NCI-H2171 treated with DMSO at 0.1 percent for 48 hours (cell line): ENCODE data around the gene PHACTR2.
"Not testable (repeated sequence)": the region's sequence is repeated elsewhere in the genome, so short reads cannot be mapped to it uniquely, and the experiment has no call there.

Experiments
- DNase-seq: peaks from one replicate; lab custom pipeline; 2025; lab: John Stamatoyannopoulos, UW

PHACTR2 gene

DNA sequence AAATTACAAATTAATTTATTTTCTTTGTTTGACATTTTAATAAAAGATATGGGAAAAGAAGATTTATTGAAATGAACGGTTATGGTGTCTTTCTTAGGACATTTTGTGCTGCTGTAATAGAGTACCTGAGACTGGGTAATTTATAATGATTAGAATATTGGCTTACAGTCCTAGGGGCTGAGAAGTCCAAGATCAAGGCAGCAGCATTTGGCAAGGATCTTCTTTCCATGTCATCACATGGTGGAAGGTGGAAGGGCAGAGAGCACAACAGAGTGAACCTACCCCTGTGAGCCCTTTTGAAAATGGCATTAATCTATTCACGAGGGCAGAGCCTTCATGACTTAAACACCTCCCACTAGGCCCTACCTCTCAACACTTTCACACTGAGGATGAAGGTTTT lies 89.7 kb downstream of the PHACTR2 start:
- DNase-seq: no peak

DNA sequence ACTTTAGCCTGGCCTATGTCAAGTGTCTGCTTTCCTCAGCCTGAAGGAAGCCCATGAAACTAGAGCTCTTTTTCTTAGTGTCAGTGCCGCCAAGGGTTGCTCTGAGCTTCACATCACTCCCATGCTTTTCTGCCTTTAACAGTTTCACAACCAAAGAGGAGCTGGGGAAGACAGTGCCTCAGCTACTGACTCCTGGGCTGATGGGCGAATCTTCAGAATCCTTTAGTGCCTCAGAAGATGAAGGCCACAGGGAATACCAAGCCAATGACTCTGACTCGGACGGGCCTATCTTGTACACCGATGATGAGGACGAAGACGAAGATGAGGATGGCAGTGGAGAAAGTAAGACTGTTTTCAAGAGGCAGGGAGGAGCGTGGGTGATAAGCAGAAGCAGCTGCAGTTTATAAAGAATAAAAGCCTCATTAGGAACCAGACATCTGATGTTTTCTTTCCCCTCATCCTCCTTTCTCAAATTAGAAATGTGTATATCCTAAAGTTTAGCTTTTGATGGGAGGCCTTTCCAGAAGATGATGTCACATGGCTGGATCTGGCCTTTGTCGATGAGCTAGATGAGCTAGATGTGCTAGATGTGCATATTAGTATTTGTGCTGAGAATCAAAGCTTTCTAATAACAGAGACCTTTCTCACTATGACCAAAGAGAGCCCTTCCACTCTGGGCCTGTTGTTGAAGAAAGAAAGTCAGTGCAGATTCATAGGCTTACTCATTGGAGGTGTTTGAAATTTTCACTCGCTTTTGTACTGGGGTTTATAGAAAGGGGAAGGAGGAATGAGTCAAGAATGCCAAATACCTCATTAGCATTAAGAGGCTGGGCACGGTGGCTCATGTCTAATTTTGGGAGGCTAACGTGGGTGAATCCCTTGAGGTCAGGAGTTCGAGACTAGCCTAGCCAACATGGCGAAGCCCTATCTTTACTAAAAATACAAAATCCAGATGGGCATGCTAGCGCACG lies 94.6 kb downstream of the PHACTR2 start:
- DNase-seq: no peak

DNA sequence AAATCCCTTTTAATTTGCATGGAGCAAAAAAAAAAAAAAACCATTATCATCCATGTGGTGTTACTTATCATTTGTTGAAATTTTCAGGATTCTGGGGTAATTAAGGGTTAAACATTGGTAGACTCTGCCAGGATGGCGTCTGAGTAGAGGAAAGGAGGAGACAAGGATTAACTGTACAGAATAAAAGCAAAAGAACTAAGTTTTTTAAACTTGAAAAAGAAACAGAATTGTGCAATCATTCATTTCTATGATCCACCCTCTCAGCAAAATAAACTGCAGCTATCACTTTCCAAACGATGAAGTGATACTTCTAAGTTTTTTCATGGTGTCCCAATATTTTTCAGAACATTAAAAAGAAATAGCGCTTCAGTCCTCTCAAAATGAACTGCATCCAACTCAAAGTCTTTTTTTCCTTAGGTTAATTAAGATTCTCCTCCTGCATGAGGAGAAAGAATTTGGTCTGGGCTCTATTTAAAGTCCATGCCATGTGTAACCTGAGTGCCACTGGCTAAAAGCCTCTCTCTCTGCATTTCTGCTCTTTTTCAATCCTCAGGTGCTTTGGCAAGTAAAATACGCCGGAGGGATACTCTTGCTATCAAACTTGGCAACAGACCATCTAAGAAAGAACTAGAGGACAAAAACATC lies 95.9 kb downstream of the PHACTR2 start:
- no peak for DNase-seq

DNA sequence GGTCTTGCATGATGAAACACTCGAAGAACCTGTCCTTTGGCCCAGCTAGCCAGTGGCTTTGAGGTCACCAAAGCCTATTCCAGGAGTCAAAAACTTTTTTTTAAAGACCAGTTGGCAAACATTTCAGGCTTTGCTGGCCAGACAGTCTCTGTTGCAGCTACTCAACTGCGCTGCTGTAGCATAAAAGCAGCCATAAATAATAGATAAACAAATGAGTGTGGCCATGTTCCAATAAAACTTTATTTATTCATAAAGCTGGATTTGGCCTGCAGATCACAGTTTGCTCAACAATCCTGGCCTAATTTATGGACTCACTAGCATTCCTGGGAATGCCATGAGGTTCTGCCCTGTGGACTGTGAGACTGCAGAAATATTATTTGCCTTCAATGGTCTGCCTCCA lies 96.6 kb downstream of the PHACTR2 start:
- DNase-seq: no peak

DNA sequence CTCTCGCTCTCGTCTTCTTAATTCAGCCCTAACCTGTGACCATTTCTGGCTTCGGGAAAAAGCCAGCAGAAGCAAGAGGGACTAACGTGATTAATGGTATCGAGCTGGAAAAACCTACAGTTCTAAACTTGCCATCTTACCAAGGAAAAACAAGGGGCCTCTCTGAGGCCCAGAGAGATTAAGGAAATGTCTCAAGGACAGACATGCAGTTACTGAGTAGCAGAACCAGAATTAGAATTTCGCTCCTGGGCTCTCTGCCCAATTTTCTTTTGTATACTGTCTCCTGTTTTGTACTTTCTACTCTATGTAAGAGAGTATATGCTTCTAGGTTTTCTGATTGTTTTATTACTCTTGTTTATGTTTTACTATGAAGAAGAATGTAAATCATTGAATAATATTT lies 97.6 kb downstream of the PHACTR2 start:
- DNase-seq: no peak

DNA sequence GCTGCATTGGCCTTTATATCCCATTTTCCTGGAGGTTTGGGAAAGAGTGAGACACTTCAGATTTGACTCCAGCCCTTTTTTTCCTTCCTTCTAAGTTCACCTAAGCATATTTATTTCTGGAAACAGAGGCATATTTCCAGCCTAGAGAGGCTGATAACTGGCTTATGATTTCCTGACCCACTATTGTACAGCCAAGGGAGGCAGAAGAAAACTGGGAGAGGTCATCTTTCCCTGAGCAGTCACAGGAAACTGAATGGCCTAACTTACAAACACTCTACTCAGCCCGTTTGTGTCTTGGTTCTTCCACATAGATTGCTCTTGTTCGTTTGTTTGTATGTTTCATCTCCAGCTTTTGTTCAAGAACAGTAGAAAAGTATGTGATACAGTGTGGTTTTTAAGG lies 101.2 kb downstream of the PHACTR2 start:
- DNase-seq: no peak

DNA sequence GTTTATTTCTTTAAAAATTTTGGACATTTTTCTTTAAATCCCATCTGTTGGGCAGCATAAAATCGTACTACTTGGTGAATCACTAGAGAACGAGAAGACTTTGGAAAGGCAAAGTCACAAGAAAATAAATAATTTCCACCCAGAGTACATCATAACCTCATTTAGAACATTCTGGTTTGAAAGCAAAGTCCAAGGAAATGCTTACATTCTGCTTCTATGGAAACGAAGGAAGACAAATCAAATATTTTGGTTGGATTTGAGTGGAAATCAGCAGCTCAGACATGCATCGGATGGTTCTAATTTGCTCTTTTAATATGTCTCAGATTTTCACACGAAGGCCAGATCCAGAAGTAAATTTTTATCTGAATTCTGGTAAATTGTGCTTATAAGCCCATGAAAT lies 104.7 kb downstream of the PHACTR2 start:
- no peak for DNase-seq

DNA sequence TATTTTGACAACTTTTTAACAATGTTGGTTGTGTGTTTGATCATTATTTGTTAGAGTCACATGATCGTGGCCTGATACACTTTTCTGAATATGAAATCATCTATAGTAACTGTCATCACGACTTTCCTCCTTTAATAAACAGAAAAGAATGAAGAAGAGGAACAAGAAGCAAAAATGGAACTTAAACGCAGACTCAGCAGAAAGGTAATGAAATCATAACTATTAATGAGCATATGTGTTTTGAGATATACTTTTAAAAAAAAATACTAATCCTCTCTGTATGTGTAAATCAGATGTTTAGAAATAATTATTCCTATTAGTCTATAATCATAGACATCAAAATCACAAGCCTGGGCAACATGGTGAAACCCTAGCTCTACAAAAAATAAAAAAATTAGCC lies 105.3 kb downstream of the PHACTR2 start:
- DNase-seq: no peak

DNA sequence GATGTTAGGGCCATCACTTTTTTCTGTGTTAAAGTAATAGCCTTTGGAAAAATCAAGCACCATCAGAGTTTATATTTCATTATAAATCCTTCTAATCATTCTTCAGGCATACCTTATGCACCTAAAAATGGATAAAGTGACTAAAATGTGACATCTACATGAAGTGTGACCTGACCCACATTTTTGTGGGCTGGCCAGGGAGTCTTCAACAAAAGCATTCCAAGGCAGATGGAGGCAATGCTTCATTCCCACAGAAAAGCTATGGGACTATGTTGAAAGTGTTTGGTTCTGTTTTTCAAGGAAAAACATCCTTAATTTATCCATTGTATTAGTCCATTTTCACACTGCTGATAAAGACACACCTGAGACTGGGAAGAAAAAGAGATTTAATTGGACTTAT lies 106.6 kb downstream of the PHACTR2 start:
- no peak for DNase-seq

DNA sequence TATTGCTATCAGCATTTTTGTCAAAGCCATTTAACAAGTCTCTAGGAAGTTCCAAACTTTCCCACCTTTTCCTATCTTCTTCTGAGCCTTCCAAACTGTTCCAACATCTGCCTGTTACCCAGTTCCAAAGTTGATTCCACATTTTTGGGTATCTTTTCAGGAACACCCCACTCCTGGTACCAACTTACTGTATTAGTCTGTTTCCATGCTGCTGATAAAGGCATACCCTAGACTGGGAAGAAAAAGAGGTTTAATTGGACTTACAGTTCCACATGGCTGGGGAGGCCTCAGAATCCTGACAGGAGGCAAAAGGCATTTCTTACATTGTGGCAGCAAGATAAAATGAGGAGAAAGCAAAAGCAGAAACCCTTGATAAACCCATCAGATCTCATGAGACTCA lies 108.6 kb downstream of the PHACTR2 start:
- DNase-seq: not testable (repeated sequence)

DNA sequence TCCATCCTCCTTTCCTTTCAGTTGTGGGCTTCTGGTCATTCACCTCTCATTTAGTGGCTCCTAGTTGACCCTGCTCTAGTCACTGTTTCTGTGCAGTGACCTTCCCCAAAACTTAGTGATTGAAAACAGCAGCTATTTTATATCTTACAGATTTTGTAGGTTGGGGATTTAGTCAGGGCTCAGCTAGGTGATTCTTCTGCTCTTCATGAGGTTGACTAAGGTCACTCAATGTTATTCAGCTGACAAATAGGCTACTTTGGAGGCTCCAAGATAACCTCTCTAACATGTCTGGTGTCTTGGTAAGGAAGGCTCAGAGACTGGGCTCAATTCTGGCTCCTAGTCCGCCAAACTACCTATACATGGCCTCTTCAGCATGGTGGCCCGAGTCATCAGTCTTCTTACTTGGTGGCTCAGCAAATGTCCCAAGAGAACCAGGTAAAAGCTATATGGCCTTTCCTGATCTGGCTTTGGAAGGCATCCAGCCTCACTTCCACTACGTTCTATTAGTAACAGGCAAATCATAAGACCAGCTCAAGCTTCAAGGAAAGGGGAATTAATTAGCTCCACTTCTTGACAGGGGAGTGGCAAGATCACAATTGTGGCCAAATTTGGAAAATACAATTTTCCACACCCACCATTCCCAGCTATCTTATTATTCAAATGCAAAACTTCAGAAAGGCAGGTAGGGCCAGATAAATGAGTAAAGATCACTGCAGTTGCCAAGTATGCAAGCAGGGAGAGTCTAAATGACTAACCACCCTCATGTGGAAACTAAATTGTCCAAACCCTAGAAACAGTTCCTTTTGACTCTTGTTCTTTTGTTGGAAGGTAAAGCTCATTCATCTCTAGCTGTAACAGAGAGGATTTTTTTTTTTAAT lies 114.9 kb downstream of the PHACTR2 start:
- DNase-seq: no peak

DNA sequence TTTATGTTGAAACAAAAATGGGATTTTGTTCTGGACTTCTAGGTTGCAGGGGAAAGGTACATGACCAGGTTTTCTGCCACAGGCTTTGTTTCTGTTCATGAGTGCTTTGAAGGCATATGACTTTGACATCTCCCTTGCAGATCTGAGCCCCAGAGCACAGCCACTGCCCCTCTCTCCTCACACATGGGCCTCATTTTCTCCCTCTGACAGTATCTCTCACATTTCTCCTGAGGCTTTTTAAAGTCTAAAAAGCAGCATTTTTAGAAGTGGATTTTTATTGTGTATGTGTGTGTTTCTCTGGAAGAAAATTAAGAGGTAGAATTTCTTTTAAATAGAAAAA lies 115.5 kb downstream of the PHACTR2 start:
- DNase-seq: no peak

DNA sequence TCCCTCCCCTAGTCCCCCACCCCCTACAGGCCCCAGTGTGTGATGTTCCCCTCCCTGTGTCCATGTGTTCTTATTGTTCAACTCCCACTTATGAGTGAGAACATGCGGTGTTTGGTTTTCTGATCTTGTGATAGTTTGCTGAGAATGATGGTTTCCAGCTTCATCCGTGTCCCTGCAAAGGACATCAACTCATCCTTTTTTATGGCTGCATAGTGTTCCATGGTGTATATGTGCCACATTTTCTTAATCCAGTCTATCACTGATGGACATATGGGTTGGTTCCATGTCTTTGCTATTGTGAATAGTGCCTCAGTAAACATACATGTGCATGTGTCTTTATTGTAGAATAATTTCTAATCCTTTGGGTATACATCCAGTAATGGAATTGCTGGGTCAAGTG lies 118.8 kb downstream of the PHACTR2 start:
- not testable (repeated sequence) for DNase-seq

DNA sequence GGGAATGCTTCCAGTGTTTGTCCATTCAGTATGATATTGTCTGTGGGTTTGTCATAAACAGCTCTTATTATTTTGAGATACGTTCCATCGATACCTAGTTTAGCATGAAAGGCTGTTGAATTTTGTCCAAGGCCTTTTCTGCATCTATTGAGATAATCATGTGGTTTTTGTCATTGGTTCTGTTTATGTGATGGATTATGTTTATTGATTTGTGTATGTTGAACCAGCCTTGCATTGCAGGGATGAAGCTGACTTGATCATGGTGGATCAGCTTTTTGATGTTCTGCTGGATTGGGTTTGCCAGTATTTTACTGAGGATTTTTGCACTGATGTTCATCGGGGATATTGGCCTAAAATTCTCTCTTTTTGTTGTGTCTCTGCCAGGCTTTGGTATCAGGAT lies 120.7 kb downstream of the PHACTR2 start:
- not testable (repeated sequence) for DNase-seq

DNA sequence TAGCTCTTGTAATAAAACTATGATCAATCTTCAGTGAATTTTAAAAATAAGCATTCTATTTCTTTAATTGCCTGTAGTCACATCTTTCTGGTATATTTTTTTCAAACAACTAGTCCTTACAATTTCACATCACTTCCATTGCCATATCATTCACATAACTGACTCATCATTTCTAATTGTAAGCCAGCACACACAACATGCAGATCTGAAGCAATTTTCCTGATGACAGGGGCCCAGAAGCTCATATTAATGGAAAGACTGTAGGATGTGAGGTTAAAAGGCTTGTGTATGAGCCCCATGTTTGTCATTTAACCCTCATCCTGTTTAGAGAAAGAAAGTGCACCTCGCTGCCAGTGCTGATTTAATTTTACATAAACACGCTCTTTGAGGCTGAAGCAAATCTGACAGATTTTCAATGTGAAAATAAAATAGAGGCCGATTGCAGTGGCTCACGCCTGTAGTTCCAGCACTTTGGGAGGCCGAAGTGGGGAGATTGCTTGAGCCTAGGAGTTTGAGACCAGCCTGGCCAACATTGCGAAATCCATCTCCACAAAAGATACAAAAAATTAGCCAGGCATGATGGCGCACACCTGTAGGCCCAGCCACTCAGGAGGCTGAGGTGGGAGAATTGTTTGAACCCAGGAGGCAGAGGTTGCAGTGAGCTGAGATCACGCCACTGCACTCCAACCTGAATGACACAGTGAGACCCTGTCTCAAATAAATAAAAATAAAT lies 125.2 kb downstream of the PHACTR2 start:
- no peak for DNase-seq

DNA sequence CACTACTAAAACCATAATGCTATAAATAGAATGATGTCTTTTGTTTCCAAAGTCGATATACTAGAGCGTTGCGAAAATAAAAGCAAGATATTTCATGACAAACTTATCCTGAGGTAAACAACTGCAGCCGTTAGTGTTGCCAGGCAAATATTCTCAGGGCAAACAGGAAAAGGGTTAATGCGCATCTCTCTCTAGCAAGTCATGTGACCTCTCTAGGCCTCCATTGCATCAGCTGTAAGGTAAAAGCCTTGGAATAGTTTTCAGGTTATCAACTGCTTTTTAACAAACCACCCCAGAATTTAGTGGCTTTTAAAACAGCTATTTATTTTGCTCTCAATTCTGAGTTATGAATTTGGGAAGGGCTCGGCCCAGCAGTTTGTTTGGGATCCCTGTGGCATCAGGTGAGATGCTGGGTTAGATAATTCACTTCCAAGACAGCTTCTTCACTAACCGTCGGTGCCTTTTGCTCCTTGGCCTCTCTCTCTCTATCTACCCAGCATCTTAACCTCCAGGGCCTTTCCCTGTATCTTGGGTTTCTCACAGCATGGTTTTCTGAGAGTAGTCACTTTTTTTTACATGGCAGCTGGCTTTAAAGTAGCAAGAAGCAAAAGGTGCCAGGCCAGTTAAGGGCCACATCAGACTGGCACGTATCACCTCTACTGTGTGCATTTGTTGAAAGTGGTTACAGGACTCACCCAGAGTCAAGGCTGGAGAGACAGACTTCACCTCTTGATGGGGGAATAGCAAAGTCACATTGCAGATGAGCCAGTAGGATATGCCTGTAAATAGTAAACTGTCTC lies 126.2 kb downstream of the PHACTR2 start:
- DNase-seq: no peak

DNA sequence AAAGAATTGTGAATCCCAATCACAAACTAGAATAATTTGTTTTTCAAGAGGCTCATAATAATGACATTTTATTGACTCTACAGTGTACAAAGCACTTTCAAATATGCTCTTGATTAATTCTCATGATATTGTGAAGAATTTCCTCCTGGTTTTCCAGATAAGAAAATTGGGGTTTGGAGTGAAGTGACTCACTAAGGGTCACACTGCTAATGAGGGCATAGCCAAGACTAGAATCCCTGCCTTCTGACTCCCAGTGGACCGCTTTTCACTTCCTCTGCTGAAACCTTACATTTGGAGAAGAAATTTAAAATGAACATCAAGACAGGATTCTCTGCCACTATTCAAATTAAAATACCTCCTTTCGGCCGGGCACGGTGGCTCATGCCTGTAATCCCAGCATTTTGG lies 127.1 kb downstream of the PHACTR2 start:
- no peak for DNase-seq

DNA sequence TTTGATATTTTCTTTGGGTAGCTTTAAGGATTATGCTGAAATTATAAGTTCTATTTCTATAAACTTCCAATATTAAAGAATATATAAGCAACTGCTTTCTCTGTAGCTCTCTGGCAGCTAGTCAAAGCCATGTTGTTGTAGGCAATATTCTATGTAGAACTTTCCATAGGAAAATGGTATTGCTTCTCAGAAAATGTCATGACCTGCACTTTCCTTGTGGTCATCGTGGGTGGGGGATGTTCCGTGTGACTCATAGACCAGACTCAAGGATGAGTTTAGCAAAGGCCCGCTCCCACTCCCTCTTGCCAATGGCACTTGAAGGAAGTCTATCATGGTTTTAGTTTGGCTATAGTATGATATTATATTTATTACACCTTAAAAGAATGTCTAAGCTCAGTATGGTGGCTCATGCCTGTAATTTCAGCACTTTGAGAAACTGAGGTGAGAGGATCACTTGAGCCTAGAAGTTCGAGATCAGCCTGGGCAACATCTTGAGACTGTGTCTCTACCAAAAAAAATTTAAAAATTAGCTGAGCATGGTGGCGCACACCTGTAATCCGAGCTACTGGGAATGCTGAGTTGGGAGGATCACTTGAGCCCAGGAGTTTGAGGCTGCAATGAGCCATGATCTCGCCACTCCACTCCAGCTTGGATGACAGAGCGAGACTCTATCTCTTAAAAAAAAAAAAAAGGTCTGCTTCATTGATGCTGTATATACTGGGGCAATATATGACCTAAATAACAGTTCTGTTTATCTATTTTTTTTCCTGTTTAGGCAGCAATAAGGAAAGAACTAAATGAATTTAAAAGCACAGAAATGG lies 128.7 kb downstream of the PHACTR2 start:
- no peak for DNase-seq

DNA sequence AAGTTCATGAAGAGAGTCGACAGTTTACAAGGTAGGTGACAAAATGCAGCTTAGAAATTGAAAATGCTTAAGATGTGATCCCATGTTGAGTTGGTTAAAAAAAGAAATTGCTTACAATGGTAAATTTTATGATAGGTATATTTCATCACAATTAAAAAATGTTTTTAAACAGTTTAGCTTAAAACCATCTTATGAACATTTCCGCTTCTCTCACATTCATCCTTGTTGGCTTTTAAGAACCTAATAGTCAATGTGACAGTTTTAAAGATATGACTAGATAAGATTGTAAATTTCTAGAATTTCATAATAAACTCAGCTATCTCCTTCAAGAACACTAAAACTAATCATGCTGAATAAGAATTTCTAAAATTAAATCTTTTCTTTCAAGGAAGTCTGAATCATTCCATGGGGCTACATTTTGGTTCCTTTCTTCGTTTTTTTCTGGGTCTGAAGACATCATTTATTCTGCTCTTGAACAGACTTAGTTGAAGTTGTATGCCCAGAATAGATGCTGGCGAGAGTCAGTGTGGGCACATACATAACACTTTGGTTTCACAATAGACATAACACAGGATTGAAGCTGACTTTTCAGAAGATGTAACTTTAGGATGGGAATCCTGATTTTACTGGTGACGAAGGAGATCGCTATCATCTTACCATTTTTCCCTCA lies 129.5 kb downstream of the PHACTR2 start:
- no peak for DNase-seq

DNA sequence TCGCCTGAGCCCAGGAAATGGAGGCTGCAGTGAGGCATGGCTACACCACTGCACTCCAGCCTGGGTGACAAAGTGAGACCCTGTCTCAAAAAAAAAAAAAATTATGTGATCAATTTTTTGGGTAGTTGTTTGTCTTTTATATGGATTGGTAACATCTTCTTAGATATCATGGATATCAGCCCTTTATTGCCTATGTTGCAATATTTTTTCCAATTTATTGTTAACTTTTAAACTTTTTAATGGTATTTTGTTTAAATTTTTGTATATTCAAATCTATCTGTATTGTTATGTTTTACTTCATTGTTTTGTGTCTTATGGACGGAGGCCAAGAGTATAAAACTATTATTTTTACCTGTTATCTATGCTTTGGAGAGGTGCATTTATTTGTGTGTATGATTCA lies 133.0 kb downstream of the PHACTR2 start:
- DNase-seq: no peak
